Measurements from ENCODE around the gene TBC1D22A. TPM values are rescaled to one million over a fixed set of nuclear protein-coding genes. Genes with fewer than 3 reads are reported as not detected.

TBC1D22A gene
- total and polyA plus RNA-seq, 2 donors (not counting 3 experiments of a cell fraction or from before 2014, with no cell fraction given): 26.1 to 32.4 TPM

GRCh38 chr22:46806794-46807193, 44.3 kb downstream of the TBC1D22A start:
- Histone ChIP-seq H3K4me3 (replicated peaks in 1 of 3; ENCODE audit: insufficient read depth in 1 of 3, low read depth in 1 of 3, low read length in 3 of 3) (no peak overlapping the region), H3K9me1 (replicated peaks; ENCODE audit: control insufficient read depth, extremely low read depth, insufficient read depth, low read length) (no peaks in the 10 kb centered on the region), H3K79me2 (ENCODE audit: control insufficient read depth, insufficient read depth, low read length) (peaks cover 8% of the 10 kb centered on the region), H2AFZ (ENCODE audit: low read depth, low read length) (no peak overlapping the region), H3K27ac (ENCODE audit: insufficient read depth, low read depth, low read length) (no peak overlapping the region), H3K4me2 (ENCODE audit: insufficient read depth, low read length) (no peak overlapping the region), H3K36me3 (ENCODE audit: control insufficient read depth in 2 of 2, extremely low read depth in 1 of 2, insufficient read depth in 2 of 2, low read length in 2 of 2) (peaks cover 0 to 1% of the 10 kb centered on the region in 2 experiments), H4K20me1 (replicated peaks; ENCODE audit: control insufficient read depth, extremely low read depth, insufficient read depth, low read length) (no peaks in the 10 kb centered on the region), H3K9ac (replicated peaks; ENCODE audit: extremely low read depth, insufficient read depth, low read length) (no peak overlapping the region), H3K27me3 (ENCODE audit: control insufficient read depth in 2 of 2, insufficient read depth in 2 of 2, low read length in 2 of 2) (no peaks in the 10 kb centered on the region), H3K9me3 (replicated peaks; ENCODE audit: control insufficient read depth, insufficient read depth, low read length) (no peaks in the 10 kb centered on the region), H3K4me1 (ENCODE audit: control insufficient read depth, extremely low read depth, insufficient read depth, low read length) (no peaks in the 10 kb centered on the region)
- no peak for FAIRE-seq
- TF ChIP-seq, protein P1, sequence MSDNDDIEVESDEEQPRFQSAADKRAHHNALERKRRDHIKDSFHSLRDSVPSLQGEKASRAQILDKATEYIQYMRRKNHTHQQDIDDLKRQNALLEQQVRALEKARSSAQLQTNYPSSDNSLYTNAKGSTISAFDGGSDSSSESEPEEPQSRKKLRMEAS (IDR thresholded peaks at IDR 0.05; ENCODE audit: insufficient read depth, insufficient read length): no peak
- TF ChIP-seq FOS (IDR thresholded peaks at IDR 0.05; ENCODE audit: borderline replicate concordance, insufficient read depth, low read length) (no peak), GATA2 (IDR thresholded peaks at IDR 0.05; ENCODE audit: insufficient read depth, insufficient read length, low read depth, low read length) (no peak), MYC (IDR thresholded peaks at IDR 0.05; ENCODE audit: low read depth, low read length) (no peak), CTCF (IDR thresholded peaks at IDR 0.05; ENCODE audit: extremely low read depth in 1 of 2, insufficient read depth in 1 of 2, low read depth in 1 of 2, low read length in 2 of 2) (no peak), JUN (IDR thresholded peaks at IDR 0.05; ENCODE audit: borderline replicate concordance, insufficient read depth, insufficient read length, low read depth) (no peak), POLR2A (IDR thresholded peaks at IDR 0.05; ENCODE audit: low read depth, low read length) (no peak), POLR2AphosphoS5 (IDR thresholded peaks at IDR 0.05; ENCODE audit: insufficient read depth, low read depth, low read length) (no peak), EZH2 (IDR thresholded peaks at IDR 0.05; ENCODE audit: borderline replicate concordance, low read depth, low read length, severe bottlenecking) (no peak)
- POLR2A ChIA-PET: no interaction called here
- no peak for DNase-seq (ENCODE audit: low read depth, low spot score)
- intact Hi-C loops (cut with micrococcal nuclease) (no loop called here), dilution Hi-C loops (cut with MboI; ENCODE audit: extremely low pct_ligation_motif_present, low sequenced_read_pairs) (no loop called here)
- BruUV-seq (replicated peaks): no TSS peak
- CTCF ChIA-PET: interaction anchor here (0.8 to 3.1 kb wide), 2 partner anchors 9 to 48 kb away, joined by 3 to 18 read pairs; no protein-coding TSS in a partner anchor
